ENCODE measurements around the gene PARVA. TPM values are rescaled to one million over a fixed set of nuclear protein-coding genes. Genes with fewer than 3 reads are reported as not detected.

Gene PARVA
- total RNA-seq, 2 experiments from 2014 or later, result 0.22 to 0.38 TPM

DNA sequence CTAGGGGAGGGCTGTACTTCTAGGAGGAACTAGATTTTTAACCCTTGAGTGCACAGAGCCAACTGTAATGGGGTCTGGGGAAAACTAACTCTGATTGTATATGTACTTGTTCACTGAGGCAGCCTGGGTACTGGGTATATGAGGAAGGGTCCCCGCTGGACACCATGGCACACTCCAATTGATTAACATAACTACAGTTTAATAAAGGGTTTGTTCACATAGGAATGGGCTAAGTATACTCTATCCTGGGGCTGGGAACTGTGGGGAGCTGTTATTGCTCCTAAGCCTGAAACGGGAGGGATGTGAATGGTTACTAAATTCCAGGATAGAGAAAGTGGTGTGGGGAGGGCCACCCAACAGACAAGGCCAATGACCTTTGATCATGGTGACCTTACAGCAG is 67.6 kb downstream of the PARVA start:
- Mint-ChIP-seq H3K9me3 (no peaks in the 10 kb centered on the region), H3K36me3 (ENCODE audit: low read depth) (no peaks in the 10 kb centered on the region), H3K4me3 (no peak overlapping the region), H3K27me3 (ENCODE audit: low read depth) (no peaks in the 10 kb centered on the region), H3K4me1 (ENCODE audit: low read depth) (no peaks in the 10 kb centered on the region), H3K27ac (no peak overlapping the region)
- DNase-seq, result no peak
- CTCF ChIA-PET, result no interaction called here
- intact Hi-C loops (cut with micrococcal nuclease), result no loop called here

- H3K27ac Mint-ChIP-seq, result no peak overlapping the region
- H3K36me3 Mint-ChIP-seq (ENCODE audit: low read depth), result no peaks in the 10 kb centered on the region
- DNase-seq, result no peak
- H3K4me1 Mint-ChIP-seq (ENCODE audit: low read depth), result no peaks in the 10 kb centered on the region
- H3K27me3 Mint-ChIP-seq (ENCODE audit: low read depth), result no peaks in the 10 kb centered on the region
- no peak overlapping the region for H3K4me3 Mint-ChIP-seq
- intact Hi-C loops (cut with micrococcal nuclease), result no loop called here
- no peaks in the 10 kb centered on the region for H3K9me3 Mint-ChIP-seq
- CTCF ChIA-PET, result no interaction called here
Observed at GRCh38 chr11:12446863-12447262, 69.5 kb downstream of the PARVA start.

DNA sequence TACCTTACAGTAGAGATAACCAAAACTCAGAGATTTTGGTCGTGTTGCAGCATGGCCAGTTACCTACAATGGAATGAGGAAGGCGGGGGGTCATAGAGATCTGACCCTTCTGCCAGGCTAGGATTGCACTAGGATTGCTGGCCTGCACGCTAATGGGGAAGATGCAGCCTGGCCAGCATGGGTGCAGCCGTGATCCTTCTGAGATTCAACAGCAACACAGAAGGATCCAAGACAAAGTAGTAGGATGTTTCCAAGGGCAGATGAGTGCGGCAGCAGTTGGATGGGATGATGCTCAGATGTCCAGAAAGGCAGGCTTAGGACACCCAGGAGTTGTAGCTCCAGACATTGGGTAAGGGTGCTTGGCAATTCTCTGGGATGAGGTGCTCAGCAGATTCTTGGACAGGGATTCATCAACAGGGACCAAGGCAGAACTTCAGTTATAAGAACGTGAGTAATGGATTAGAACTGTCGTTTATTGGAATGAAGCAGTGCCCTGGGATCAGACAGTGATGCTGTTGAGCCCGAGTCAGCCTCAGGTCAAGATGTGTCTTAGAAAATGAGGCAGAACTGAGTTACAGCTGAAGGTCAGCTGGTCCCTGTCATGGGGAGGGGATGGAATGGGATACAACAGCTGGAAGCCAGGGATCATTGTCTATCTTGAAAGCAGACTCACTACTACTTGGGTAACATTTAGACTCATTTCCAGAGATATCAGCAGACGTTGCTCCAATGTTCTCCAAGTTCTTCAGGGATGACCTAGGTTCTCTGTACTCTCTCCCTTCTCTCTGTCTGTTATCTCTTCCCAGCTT is 71.0 kb downstream of the PARVA start:
- H3K9me3 Mint-ChIP-seq, result no peaks in the 10 kb centered on the region
- CTCF ChIA-PET, result no interaction called here
- no peaks in the 10 kb centered on the region for H3K27me3 Mint-ChIP-seq (ENCODE audit: low read depth)
- no peak overlapping the region for H3K4me3 Mint-ChIP-seq
- H3K4me1 Mint-ChIP-seq (ENCODE audit: low read depth), result no peaks in the 10 kb centered on the region
- H3K36me3 Mint-ChIP-seq (ENCODE audit: low read depth), result no peaks in the 10 kb centered on the region
- intact Hi-C loops (cut with micrococcal nuclease), result no loop called here
- H3K27ac Mint-ChIP-seq, result no peak overlapping the region
- DNase-seq, result no peak

- CTCF ChIA-PET, result no interaction called here
- no peak overlapping the region for H3K4me3 Mint-ChIP-seq
- H3K27me3 Mint-ChIP-seq (ENCODE audit: low read depth), result no peaks in the 10 kb centered on the region
Observed at GRCh38 chr11:12449961-12450715, 72.8 kb downstream of the PARVA start.

DNA sequence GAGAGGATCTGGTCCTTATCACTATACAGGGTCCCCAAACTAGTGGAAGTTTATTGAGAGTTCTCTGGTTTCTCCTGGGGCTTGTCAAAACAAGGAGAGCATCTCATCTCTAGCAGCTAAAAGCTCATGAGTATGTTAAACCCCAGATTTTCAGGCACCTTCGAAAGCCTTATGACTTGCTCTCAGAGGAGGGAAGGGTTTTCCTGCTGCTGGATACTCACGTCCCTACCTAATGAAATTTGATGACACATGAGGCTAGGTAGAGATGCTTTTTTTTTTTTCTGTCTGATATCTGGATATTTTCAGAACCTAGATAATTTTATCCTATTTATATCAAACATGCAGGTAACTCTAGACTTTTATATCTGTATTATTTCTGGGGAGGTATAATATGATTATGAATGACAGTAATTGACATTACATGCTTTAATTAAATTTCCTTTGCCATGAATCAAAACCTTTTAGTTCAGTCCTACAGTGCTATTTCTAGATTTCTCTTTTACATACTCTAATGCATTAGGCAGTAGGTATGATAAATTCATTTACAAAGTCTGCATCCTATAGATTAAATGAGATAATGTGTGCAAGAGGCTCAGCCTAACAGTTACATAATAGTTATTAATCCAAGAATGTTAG is 73.9 kb downstream of the PARVA start:
- intact Hi-C loops (cut with micrococcal nuclease), result no loop called here
- CTCF ChIA-PET, result no interaction called here
- H3K36me3 Mint-ChIP-seq (ENCODE audit: low read depth), result no peaks in the 10 kb centered on the region

More at GRCh38 chr11:12449961-12450715, 72.8 kb downstream of the PARVA start:
- no peaks in the 10 kb centered on the region for H3K36me3 Mint-ChIP-seq (ENCODE audit: low read depth)
- H3K9me3 Mint-ChIP-seq, result no peaks in the 10 kb centered on the region
- H3K27ac Mint-ChIP-seq, result no peak overlapping the region
- intact Hi-C loops (cut with micrococcal nuclease), result no loop called here
- no peaks in the 10 kb centered on the region for H3K4me1 Mint-ChIP-seq (ENCODE audit: low read depth)
- no peak for DNase-seq

DNA sequence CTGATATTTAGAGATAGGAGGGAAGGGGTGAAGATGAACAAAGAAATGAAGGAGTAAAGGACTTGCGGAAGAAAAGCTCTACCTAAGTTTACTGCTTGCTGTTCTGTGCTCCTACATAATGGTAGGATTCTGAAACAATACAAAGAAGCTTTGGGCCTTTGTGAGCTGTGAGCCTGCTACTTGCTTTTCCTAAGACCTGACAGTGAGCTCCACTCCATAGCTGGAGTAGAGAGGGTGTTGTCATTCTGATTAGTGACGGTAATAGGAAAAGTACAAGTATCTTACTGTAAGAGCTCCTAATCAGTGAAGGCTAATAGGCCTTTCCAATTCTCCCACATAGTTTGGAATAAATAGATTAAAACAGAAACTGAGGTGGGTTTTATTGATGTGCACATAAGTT is 75.9 kb downstream of the PARVA start:
- CTCF ChIA-PET, result interaction anchor here (0.6 kb wide), 1 partner anchor 605 kb away, joined by 3 read pairs; no protein-coding TSS in a partner anchor
- Mint-ChIP-seq H3K4me3 (no peak overlapping the region), H3K27me3 (ENCODE audit: low read depth) (no peaks in the 10 kb centered on the region), H3K4me1 (ENCODE audit: low read depth) (no peaks in the 10 kb centered on the region), H3K9me3 (no peaks in the 10 kb centered on the region), H3K27ac (no peak overlapping the region), H3K36me3 (ENCODE audit: low read depth) (no peaks in the 10 kb centered on the region)
- intact Hi-C loops (cut with micrococcal nuclease), result no loop called here
- no peak for DNase-seq

More for the DNA sequence above, 73.9 kb downstream of the PARVA start:
- H3K27ac Mint-ChIP-seq, result no peak overlapping the region
- DNase-seq, result no peak
- no peaks in the 10 kb centered on the region for H3K27me3 Mint-ChIP-seq (ENCODE audit: low read depth)
- no peaks in the 10 kb centered on the region for H3K4me1 Mint-ChIP-seq (ENCODE audit: low read depth)
- no peaks in the 10 kb centered on the region for H3K9me3 Mint-ChIP-seq
- no peak overlapping the region for H3K4me3 Mint-ChIP-seq

GRCh38 chr11:12454782-12455181 is 77.4 kb downstream of the PARVA start:
- no peak overlapping the region for H3K27ac Mint-ChIP-seq
- H3K9me3 Mint-ChIP-seq, result no peaks in the 10 kb centered on the region
- no peak for DNase-seq
- no peaks in the 10 kb centered on the region for H3K36me3 Mint-ChIP-seq (ENCODE audit: low read depth)
- H3K27me3 Mint-ChIP-seq (ENCODE audit: low read depth), result no peaks in the 10 kb centered on the region
- CTCF ChIA-PET, result interaction anchor here (0.6 kb wide), 1 partner anchor 384 kb away, joined by 3 read pairs; no protein-coding TSS in a partner anchor
- H3K4me3 Mint-ChIP-seq, result no peak overlapping the region
- H3K4me1 Mint-ChIP-seq (ENCODE audit: low read depth), result no peaks in the 10 kb centered on the region
- intact Hi-C loops (cut with micrococcal nuclease), result no loop called here

DNA sequence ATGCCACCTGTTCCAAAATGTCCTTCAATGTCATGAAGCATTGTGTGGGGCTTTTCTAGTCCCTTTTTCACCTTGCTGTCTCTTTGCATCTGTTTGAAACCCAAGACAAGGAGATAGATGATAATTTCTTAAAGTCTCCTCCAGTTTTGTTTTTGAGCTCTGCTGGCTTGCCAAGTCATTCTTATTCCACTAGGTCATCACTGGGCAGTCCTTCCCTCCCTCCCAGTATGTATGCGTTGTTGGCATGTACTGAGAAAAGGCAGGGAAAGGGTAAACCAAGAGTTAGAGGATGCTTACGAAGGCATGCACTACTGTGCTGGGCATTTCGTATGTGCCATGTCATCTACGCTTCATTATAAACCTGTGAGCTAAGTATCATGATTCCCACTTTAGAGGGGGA is 78.6 kb downstream of the PARVA start:
- H3K27me3 Mint-ChIP-seq (ENCODE audit: low read depth), result no peaks in the 10 kb centered on the region
- H3K36me3 Mint-ChIP-seq (ENCODE audit: low read depth), result no peaks in the 10 kb centered on the region
- no peak overlapping the region for H3K27ac Mint-ChIP-seq
- intact Hi-C loops (cut with micrococcal nuclease), result no loop called here
- DNase-seq, result no peak
- H3K9me3 Mint-ChIP-seq, result no peaks in the 10 kb centered on the region
- H3K4me1 Mint-ChIP-seq (ENCODE audit: low read depth), result no peaks in the 10 kb centered on the region
- H3K4me3 Mint-ChIP-seq, result no peak overlapping the region
- CTCF ChIA-PET, result interaction anchor here (0.6 kb wide), 1 partner anchor 52 kb away, joined by 3 read pairs; no protein-coding TSS in a partner anchor

- Mint-ChIP-seq H3K36me3 (ENCODE audit: low read depth) (no peaks in the 10 kb centered on the region), H3K4me1 (ENCODE audit: low read depth) (no peaks in the 10 kb centered on the region), H3K9me3 (no peaks in the 10 kb centered on the region), H3K27ac (no peak overlapping the region), H3K27me3 (ENCODE audit: low read depth) (no peaks in the 10 kb centered on the region), H3K4me3 (no peak overlapping the region)
- DNase-seq, result no peak
- intact Hi-C loops (cut with micrococcal nuclease), result no loop called here
- CTCF ChIA-PET, result no interaction called here
Observed at GRCh38 chr11:12456651-12457579, 79.5 kb downstream of the PARVA start.

DNA sequence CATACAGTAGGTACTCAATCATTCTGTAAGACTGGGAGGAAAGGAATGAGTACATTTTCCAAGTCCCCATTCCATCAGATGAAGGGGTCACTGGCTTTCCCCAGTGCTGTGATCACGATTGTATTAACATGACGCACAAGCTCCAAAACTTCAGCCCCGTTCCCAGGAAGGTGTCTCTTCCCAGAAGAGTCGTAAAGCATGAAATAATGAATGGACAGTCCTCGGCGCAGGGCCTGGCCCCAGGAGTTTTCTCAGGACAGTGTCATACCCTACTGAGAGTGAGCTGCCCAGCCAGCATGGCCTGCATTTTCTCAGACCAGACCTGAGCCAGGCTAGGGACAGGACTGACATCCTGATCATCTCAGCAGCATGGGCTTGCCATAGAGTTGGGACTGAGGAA is 80.7 kb downstream of the PARVA start:
- Mint-ChIP-seq H3K27ac (no peak overlapping the region), H3K9me3 (no peaks in the 10 kb centered on the region), H3K4me1 (ENCODE audit: low read depth) (no peaks in the 10 kb centered on the region), H3K36me3 (ENCODE audit: low read depth) (no peaks in the 10 kb centered on the region), H3K27me3 (ENCODE audit: low read depth) (no peaks in the 10 kb centered on the region), H3K4me3 (no peak overlapping the region)
- no peak for DNase-seq
- intact Hi-C loops (cut with micrococcal nuclease), result no loop called here
- CTCF ChIA-PET, result no interaction called here

DNA sequence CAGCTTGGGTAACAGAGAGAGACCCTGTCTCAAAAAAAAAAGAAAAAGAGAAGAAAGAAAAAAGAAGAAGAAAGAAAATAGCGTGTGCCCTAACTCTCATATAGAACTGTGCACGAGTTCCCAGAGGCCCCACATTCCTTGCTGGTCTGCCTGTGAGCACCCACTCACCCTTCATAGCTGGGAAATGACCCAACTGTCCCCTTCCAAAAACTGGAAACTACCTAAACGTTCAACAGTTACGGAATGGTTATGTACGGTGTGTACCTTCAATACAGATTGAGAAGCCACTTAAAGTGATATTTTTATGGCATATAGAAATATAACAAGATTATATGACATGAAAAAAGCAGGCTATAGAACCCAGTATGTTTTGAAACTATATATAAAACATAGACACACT is 82.0 kb downstream of the PARVA start:
- no peak overlapping the region for H3K27ac Mint-ChIP-seq
- H3K27me3 Mint-ChIP-seq (ENCODE audit: low read depth), result no peaks in the 10 kb centered on the region
- peaks cover 3% of the 10 kb centered on the region for H3K9me3 Mint-ChIP-seq
- H3K4me1 Mint-ChIP-seq (ENCODE audit: low read depth), result no peaks in the 10 kb centered on the region
- H3K4me3 Mint-ChIP-seq, result no peak overlapping the region
- DNase-seq, result no peak
- intact Hi-C loops (cut with micrococcal nuclease), result no loop called here
- H3K36me3 Mint-ChIP-seq (ENCODE audit: low read depth), result peaks cover 2% of the 10 kb centered on the region
- CTCF ChIA-PET, result no interaction called here

Data from activated naive CD4-positive, alpha-beta T cell treated with anti-CD3 and anti-CD28 coated beads for 36 hours (primary cell).